ENCODE measurements around the gene SPNS2.
A peak's percentile ranks its signal among the peaks of the same experiment; 100 is the strongest.

- TF ChIP-seq CTCF (conservative IDR thresholded peaks at IDR 0.05; ENCODE audit: low read depth in 2 of 2) (peak; percentile 84 to 88), ZNF114 (CRISPR knock-in tag; IDR thresholded peaks at IDR 0.05) (no peak), EZH2phosphoT487 (IDR thresholded peaks at IDR 0.05; ENCODE audit: unreplicated experiment) (no peak), EZH2 (IDR thresholded peaks at IDR 0.05; ENCODE audit: low read depth, unreplicated experiment) (no peak), ZNF331 (CRISPR knock-in tag; IDR thresholded peaks at IDR 0.05; ENCODE audit: low read depth) (no peak), REST (IDR thresholded peaks at IDR 0.05; ENCODE audit: unreplicated experiment) (no peak), POLR2AphosphoS5 (IDR thresholded peaks at IDR 0.05; ENCODE audit: low read depth) (no peak)
Measured at GRCh38 chr17:4565209-4566141, 66.8 kb downstream of the SPNS2 start.

Data from GM23338 (cell line).